HG03196 (cell line): ENCODE data around the gene HAAO.
A peak's percentile ranks its signal among the peaks of the same experiment; 100 is the strongest.

Experiments
- ATAC-seq: cut with Tn5 transposase; IDR thresholded peaks from one replicate; pipeline ENCODE4 v1.9.1; 2021; ENCODE audit not compliant: unreplicated experiment

The HAAO gene

GRCh38 chr2:42768706-42769256, 23.6 kb downstream of the HAAO start:
- no peak for ATAC-seq

- no peak for ATAC-seq
Observed at GRCh38 chr2:42767899-42768705, 24.3 kb downstream of the HAAO start.

GRCh38 chr2:42767080-42767898, 25.1 kb downstream of the HAAO start:
- ATAC-seq, result no peak

GRCh38 chr2:42765686-42766085, 26.7 kb downstream of the HAAO start:
- no peak for ATAC-seq

- no peak for ATAC-seq
Observed at GRCh38 chr2:42764901-42765300, 27.5 kb downstream of the HAAO start.

- ATAC-seq, result no peak
Observed at GRCh38 chr2:42764096-42764495, 28.3 kb downstream of the HAAO start, which contains the start of gene OXER1. Gene OXER1, minus strand, starts transcription at chr2:42764135. Its CDS starts 73 bp downstream, at chr2:42764062.

- ATAC-seq, result no peak
Observed at GRCh38 chr2:42762823-42763804, 29.3 kb downstream of the HAAO start.

GRCh38 chr2:42762155-42762554, 30.2 kb downstream of the HAAO start:
- ATAC-seq, result no peak

GRCh38 chr2:42761554-42761953, 30.8 kb downstream of the HAAO start:
- ATAC-seq, result no peak

- no peak for ATAC-seq
Observed at GRCh38 chr2:42758751-42759150, 33.6 kb downstream of the HAAO start.

GRCh38 chr2:42757981-42758740, 34.2 kb downstream of the HAAO start:
- no peak for ATAC-seq

GRCh38 chr2:42756966-42757513, 35.3 kb downstream of the HAAO start:
- ATAC-seq, result no peak

- ATAC-seq, result no peak
Observed at GRCh38 chr2:42756150-42756775, 36.1 kb downstream of the HAAO start.

GRCh38 chr2:42755191-42755880, 37.0 kb downstream of the HAAO start:
- ATAC-seq, result no peak

- ATAC-seq, result no peak
Observed at GRCh38 chr2:42754776-42755140, 37.6 kb downstream of the HAAO start.

- ATAC-seq, result peak; percentile 63
Observed at GRCh38 chr2:42754021-42754775, 38.2 kb downstream of the HAAO start.

GRCh38 chr2:42752816-42753813, 39.3 kb downstream of the HAAO start:
- no peak for ATAC-seq
